Testis (tissue), 3 donors: ENCODE measurements around the gene CDH2. TPM values are rescaled to one million over a fixed set of nuclear protein-coding genes. Genes with fewer than 3 reads are reported as not detected.

ENCODE experiments used
- DNase-seq: peaks from one replicate; pipeline ENCODE4 v3.0.0-alpha.2; 2019
- H3K27ac ChIP-seq, 2 donors: fragments of 200-600 bp; sonication (generic); one replicate each; pipeline ENCODE4 v1.5.1; 2019
- H3K27me3 ChIP-seq: fragments of 200-600 bp; sonication (generic); one replicate; pipeline ENCODE4 v1.5.1; 2019
- H3K36me3 ChIP-seq: fragments of 200-600 bp; sonication (generic); one replicate; pipeline ENCODE4 v1.5.1; 2017; ENCODE audit warnings: low read depth; ENCODE audit errors: missing control alignments
- H3K4me1 ChIP-seq: fragments of 200-600 bp; sonication (generic); one replicate; pipeline ENCODE4 v1.5.1; 2019
- H3K4me3 ChIP-seq, 2 donors: fragments of 200-600 bp; sonication (generic); one replicate each; pipeline ENCODE4 v1.5.1; 2017 to 2019
- H3K9me3 ChIP-seq: fragments of 200-600 bp; sonication (generic); one replicate; pipeline ENCODE4 v1.5.1; 2017
- POLR2A ChIP-seq: fragments of 450-650 bp; IDR thresholded peaks from one replicate; pipeline ENCODE4 v1.6.1; 2017; ENCODE audit warnings: antibody characterized with exemption, mild to moderate bottlenecking, moderate library complexity
- WGBS, 2 donors: methylation state at CpG; one replicate each; pipeline ENCODE4 v1.1.5; 2018; 5-methylcytosine and 5-hydroxymethylcytosine counted together
- intact Hi-C: fragments of 100-400 bp; cut with DNase I; formaldehyde crosslinking; loops from one replicate; pipeline ENCODE4 v1.15.1; 2023; ENCODE audit warnings: low total_unique reads
- polyA plus RNA-seq: library from polyadenylated mRNA; stranded (reverse); fragments of 350-450 nt; fragmentation: Illumina TruSeq; extraction: RNeasy Lipid Tissue Mini Kit (QIAGEN cat#74804); gene quantifications from one replicate; pipeline ENCODE4 v1.2.3, GENCODE V29; 2014; ENCODE audit warnings: low read depth, low replicate concordance; ENCODE audit not compliant: insufficient read depth
- total RNA-seq, 2 donors: library from RNA; depleted of rRNA; stranded (reverse); fragments of >200 nt; gene quantifications; one replicate each; pipeline ENCODE4 v1.2.3, GENCODE V29; 2016
- TF ChIP-seq, protein P1 (sequence below), 3 experiments: fragments of 450-650 bp in 2 of 3; fragments of 200-600 bp in 1 of 3; sonication (generic) in 1 of 3; IDR thresholded peaks; one replicate each; pipeline ENCODE4 v1.5.1; 2016 to 2019; ENCODE audit warnings: antibody characterized with exemption in 3 of 3, mild to moderate bottlenecking in 2 of 3, moderate library complexity in 1 of 3

Gene CDH2
- total and polyA plus RNA-seq, 3 donors from 2014 or later: 98.6 to 165 (median 128) TPM

GRCh38 chr18:28167835-28168349 lies 9.0 kb downstream of the CDH2 start:
- Histone ChIP-seq H3K27me3 (no peaks in the 10 kb centered on the region), H3K4me1 (no peaks in the 10 kb centered on the region), H3K9me3 (no peaks in the 10 kb centered on the region), H3K27ac (no peak overlapping the region), H3K36me3 (no peaks in the 10 kb centered on the region), H3K4me3 (no peak overlapping the region)
- intact Hi-C loops: no loop called here
- TF ChIP-seq POLR2A: no peak
- TF ChIP-seq, protein P1, sequence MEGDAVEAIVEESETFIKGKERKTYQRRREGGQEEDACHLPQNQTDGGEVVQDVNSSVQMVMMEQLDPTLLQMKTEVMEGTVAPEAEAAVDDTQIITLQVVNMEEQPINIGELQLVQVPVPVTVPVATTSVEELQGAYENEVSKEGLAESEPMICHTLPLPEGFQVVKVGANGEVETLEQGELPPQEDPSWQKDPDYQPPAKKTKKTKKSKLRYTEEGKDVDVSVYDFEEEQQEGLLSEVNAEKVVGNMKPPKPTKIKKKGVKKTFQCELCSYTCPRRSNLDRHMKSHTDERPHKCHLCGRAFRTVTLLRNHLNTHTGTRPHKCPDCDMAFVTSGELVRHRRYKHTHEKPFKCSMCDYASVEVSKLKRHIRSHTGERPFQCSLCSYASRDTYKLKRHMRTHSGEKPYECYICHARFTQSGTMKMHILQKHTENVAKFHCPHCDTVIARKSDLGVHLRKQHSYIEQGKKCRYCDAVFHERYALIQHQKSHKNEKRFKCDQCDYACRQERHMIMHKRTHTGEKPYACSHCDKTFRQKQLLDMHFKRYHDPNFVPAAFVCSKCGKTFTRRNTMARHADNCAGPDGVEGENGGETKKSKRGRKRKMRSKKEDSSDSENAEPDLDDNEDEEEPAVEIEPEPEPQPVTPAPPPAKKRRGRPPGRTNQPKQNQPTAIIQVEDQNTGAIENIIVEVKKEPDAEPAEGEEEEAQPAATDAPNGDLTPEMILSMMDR (IDR thresholded peaks at IDR 0.05): no peak
- no peak for DNase-seq
- WGBS, 2 donors: 84 to 85% methylated on average over 8 of the region's 8 CpGs

- Histone ChIP-seq H3K27me3 (no peaks in the 10 kb centered on the region), H3K4me1 (peaks cover 5% of the 10 kb centered on the region), H3K4me3 (no peak overlapping the region), H3K27ac (no peak overlapping the region), H3K36me3 (no peaks in the 10 kb centered on the region), H3K9me3 (no peaks in the 10 kb centered on the region)
- no peak for DNase-seq
- 58 to 63% methylated on average over 1 of the region's 1 CpG for WGBS, 2 donors
- no peak for TF ChIP-seq POLR2A
- TF ChIP-seq, protein P1 (IDR thresholded peaks at IDR 0.05): no peak
- intact Hi-C loops: no loop called here
These were observed 12.0 kb downstream of the CDH2 start for GRCh38 chr18:28164771-28165483.

DNA sequence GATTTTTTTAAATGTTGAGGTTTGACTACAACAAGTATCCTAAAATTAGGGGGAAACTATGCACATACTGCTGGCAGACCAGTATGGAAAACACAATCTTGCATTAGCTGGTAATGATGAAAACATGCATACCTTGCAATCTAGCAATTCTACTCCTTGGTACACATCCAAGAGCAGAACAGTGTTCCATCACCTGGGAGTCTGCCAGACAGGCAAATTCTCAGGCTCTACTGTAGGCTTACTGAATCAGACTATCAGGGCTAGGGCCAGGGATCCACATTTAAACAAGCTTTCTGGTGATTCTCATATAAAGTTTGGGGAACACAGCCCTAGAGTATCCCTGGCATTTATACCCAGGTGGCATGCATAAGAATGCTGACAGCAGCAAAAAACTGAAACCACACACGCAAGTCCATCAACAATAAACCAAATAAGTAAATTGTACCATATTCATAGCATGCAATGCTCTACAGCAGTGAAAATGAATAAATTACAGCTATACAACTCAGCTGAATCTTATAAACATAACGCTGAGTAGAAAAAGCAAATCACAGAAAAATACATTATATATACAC lies 13.6 kb downstream of the CDH2 start:
- Histone ChIP-seq H3K4me3 (no peak overlapping the region), H3K27me3 (no peaks in the 10 kb centered on the region), H3K9me3 (no peaks in the 10 kb centered on the region), H3K36me3 (no peaks in the 10 kb centered on the region), H3K27ac (no peak overlapping the region), H3K4me1 (peaks cover 9% of the 10 kb centered on the region)
- WGBS, 2 donors: 94 to 96% methylated on average over 2 of the region's 2 CpGs
- intact Hi-C loops: no loop called here
- DNase-seq: no peak
- TF ChIP-seq, protein P1 (IDR thresholded peaks at IDR 0.05): no peak
- TF ChIP-seq POLR2A: no peak

DNA sequence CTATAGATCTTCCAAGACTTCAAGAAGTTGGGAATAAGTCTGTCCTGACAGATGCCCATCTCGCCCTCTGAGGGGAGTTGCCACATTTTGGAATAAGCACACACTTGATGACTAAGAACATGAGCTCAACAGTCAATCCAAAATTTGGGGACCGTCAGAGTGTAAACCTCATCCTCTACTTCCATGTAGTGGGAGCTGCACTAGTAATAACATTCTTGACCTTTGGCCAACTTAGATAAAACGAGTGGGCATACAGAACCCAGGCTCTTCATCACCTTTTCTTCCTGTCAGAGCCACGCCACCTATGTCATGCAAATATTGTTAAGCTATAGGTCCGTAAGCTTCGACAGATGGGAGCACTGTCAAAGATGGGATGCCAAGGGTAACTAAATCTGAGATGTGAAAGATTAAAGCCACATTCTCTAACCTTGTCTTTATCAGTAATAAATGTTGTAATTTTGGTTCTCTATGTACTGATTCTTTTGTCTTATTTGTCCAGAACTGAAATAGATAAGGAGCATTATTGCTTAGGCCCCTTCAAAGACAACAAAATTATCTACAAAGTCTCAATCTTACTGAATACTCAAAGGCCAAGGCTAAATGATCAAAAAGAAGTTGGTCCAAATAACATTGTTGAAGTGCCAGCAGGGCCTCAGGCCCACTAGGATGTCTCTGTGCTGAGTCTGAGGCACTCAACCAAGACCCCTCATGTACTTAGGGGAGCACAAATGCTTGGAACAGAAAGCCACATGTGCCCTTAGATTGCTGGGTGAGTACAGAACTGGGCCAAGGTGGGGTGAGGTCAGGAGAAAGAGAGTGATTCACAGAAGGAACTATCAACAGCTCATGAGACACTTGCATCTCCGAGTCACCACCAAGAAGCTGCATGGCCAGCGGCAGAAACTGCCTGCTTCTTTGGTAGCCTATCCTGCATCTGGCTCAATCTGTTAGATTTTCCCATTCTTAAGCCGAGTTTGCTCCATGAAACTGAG lies 15.0 kb downstream of the CDH2 start:
- Histone ChIP-seq H3K4me3 (no peak overlapping the region), H3K4me1 (peaks cover 9% of the 10 kb centered on the region), H3K36me3 (no peaks in the 10 kb centered on the region), H3K27me3 (no peaks in the 10 kb centered on the region), H3K27ac (no peak overlapping the region), H3K9me3 (no peaks in the 10 kb centered on the region)
- no peak for TF ChIP-seq POLR2A
- TF ChIP-seq, protein P1 (IDR thresholded peaks at IDR 0.05): no peak
- intact Hi-C loops: no loop called here
- WGBS, 2 donors: 67 to 77% methylated on average over 9 of the region's 9 CpGs
- no peak for DNase-seq
